K562 (cell line): ENCODE measurements around the gene TMEM107. TPM values are rescaled to one million over a fixed set of nuclear protein-coding genes. Genes with fewer than 3 reads are reported as not detected.

Source experiments
- BRD9 ChIP-seq: fragments of 450-650 bp; IDR thresholded peaks from 2 replicates; pipeline ENCODE4 v1.6.1; 2018; ENCODE audit warnings: low read depth; ENCODE audit not compliant: partially characterized antibody
- CHD7 ChIP-seq: fragments of 200-600 bp; sonication (generic); IDR thresholded peaks from one replicate; pipeline ENCODE4 v1.6.1; 2012; ENCODE audit warnings: mild to moderate bottlenecking, low read depth, low read length, inconsistent platforms
- REST ChIP-seq, 2 experiments: fragments of 450-650 bp; formaldehyde crosslinking in 1 of 2; IDR thresholded peaks; 2 replicates each; pipeline versions ENCODE4 v1.4.0 to v1.6.1; 2014 to 2020; ENCODE audit warnings: mild to moderate bottlenecking in 2 of 2, borderline replicate concordance in 1 of 2, low read depth in 1 of 2
- U2AF2 ChIP-seq: fragments of 200-400 bp; formaldehyde crosslinking; optimal IDR thresholded peaks from 2 replicates; pipeline ENCODE3; 2017; ENCODE audit warnings: low read depth, mild to moderate bottlenecking, low read length
- ZNF780A ChIP-seq: fragments of 250-450 bp; sonication (Bioruptor Pico); IDR thresholded peaks from 2 replicates; pipeline ENCODE4 v1.5.0; 2021; ENCODE audit warnings: mild to moderate bottlenecking
- polyA plus RNA-seq, 8 experiments: library from polyadenylated mRNA; depleted of rRNA in 4 of 8; stranded (reverse) in 5 of 8; unstranded in 3 of 8; fragments of >200 nt; fragmentation: Nextera tagmentation in 2 of 8; fragmentation: Illumina TruSeq in 1 of 8; extraction: Ambion mirVana in 2 of 8; extraction: Trizol in 1 of 8; gene quantifications; 2 replicates each; pipeline versions ENCODE4 v1.2.1 to v1.2.3, GENCODE V29; 2011 to 2014; ENCODE audit warnings: inconsistent platforms in 1 of 8, missing spikeins in 1 of 8
- total RNA-seq, 7 experiments: library from RNA; depleted of rRNA in 6 of 7; stranded (reverse); fragments of >200 nt in 6 of 7; fragmentation: Illumina TruSeq in 2 of 7; extraction: Trizol in 2 of 7; gene quantifications; 2 replicates each; pipeline versions ENCODE4 v1.2.1 to v1.2.3, GENCODE V29; 2011 to 2021; ENCODE audit warnings: low replicate concordance in 1 of 7

Gene TMEM107
- total and polyA plus RNA-seq, 9 of the 15 experiments (the other 6 are each of a cell fraction or from before 2014, with no cell fraction given), result 7.1 to 26.2 (median 16.9) TPM

- TF ChIP-seq CHD7, result peak; percentile 96
- no peak for TF ChIP-seq BRD9
- TF ChIP-seq ZNF780A (CRISPR knock-in tag), result no peak
- TF ChIP-seq REST (IDR thresholded peaks at IDR 0.05; ENCODE audit: borderline replicate concordance), result no peak
- TF ChIP-seq REST (CRISPR knock-in tag; IDR thresholded peaks at IDR 0.05; ENCODE audit: low read depth), result no peak
- TF ChIP-seq U2AF2, result no peak
Observed at GRCh38 chr17:8173871-8174322, 2.3 kb downstream of the TMEM107 start (continued).
